Kidney capillary endothelial cell (primary cell): ENCODE results near the gene MTRR.
"Not testable (repeated sequence)": the region's sequence is repeated elsewhere in the genome, so short reads cannot be mapped to it uniquely, and the experiment has no call there.

Source experiments
- DNase-seq: peaks from one replicate; pipeline ENCODE4 v3.0.0-alpha.2; 2018; ENCODE audit warnings: low spot score

The MTRR gene

GRCh38 chr5:7897014-7897600 is 28.2 kb downstream of the MTRR start:
- peak; percentile 53 for DNase-seq

GRCh38 chr5:7902201-7902600 is 33.3 kb downstream of the MTRR start:
- no peak for DNase-seq

DNA sequence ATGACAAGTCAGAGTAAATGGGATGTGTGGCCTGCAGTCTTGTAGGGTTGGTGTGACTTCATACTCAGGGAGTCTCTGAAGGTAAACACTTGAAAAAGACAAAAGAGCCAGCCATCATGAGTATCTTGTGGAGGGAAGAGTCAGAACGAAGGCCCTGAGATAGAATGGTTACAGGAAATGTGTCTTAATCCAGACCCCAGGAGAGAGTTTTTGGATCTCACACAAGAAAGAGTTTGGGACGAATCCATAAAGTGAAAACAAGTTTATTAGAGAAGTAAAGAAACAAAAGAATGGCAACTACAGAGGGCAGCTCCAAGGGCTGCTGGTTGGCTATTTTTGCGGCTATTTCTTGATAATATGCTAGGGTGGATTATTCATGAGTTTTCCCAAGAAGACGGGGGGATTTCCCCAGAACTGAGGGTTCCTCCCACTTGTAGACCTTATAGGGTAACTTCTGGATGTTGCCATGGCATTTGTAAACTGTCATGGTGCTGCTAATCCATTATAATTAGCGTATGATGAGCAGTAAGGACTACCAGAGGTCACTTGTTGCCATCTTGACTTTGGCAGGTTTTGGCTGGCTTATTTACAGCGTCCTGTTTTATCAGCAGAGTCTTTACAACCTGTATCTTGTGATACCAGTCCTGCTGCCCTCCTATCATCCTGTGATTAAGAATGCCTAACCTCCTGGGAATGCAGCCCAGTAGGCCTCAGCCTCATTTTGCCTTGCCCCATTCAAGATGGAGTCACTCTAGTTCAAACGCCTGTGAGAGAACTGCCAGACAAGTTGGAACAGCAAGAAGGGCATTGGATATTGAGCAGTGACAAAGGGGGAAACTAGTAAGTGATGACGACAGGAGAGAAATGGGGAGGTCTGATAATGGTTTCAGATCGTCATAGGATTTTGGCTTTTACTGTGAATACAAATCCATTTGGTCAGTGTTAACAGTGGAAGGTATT is 34.0 kb downstream of the MTRR start:
- no peak for DNase-seq

DNA sequence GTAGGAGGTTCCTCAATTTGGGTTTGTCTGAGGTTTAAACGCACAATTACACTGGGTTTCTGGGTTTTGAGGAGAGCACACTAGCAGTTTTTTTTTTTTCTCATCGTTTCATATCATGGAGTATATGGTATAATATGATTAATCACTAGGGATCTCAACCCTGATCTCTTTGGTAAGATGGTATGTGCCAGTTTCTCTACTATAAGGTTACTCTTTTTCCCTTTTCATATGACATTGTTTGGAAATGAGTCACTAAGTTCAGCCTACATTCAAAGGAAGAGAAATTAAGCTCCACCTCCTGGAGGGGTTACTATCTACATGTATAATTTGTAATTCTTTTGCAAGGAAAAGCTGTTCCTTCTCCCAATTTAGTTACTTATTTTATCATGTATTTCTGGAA is 35.2 kb downstream of the MTRR start:
- DNase-seq, result peak; percentile 61

DNA sequence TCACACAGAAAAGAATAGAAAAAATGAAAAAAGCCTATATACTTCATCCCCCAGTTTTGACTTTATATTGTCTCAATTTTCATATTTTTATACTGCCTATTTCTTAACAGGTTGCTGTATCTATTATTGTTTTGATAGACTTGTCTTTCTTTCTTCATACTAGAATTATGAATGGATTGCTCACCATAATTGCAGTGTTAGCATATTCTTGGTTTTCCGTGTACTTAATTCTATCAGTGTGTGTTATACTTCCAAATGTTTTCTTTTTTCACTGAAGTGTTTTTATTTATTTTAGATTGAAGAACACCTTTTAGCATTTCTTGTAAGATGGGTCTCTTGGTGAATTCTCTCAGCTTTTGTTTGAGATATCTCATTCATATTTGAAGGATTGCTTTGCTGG is 38.7 kb downstream of the MTRR start:
- DNase-seq, result no peak

- no peak for DNase-seq
Observed at GRCh38 chr5:7908317-7908716, 39.4 kb downstream of the MTRR start.

- no peak for DNase-seq
Observed at GRCh38 chr5:7910738-7911428, 41.9 kb downstream of the MTRR start.

DNA sequence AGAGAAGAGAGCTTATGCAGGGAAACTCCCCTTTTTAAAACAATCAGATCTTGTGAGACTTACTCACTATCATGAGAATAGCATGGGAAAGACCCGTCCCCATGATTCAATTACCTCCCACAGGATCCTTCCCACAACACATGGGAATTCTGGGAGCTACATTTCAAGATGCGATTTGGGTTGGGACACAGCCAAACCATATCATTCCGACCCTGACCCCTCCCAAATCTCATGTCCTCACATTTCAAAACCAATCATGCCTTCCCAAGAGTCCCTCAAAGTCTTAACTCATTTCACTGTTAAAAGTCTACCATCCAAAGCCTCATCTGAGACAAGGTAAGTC is 42.5 kb downstream of the MTRR start:
- DNase-seq, result not testable (repeated sequence)

DNA sequence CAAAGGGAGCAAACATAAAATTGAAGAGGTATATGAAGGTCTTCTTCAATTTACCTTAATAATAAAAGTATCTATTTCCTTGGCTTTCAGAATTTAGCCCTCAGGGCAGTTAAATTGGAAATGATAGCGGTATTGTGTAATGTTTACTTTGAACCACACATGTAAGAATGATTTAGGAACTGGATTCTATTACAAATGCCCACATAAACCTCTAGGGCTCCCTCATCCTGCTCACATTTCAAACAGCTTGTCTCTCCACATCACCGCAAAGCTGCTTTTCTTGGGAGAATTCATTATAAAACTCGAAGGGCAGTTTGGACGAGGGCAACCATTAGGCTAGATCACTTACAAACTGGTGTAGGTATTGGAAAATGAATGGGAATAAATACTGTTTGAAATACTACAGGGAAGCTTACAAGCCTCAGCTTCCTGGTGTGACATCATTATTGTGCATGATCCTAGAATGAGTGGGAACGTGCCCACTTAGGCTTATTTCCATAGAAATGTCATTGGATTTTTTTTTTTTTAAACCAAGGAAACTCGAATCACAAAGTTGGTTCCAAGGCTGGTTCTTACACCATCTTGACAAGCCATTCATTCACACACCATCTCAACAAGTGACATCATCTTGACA is 47.3 kb downstream of the MTRR start:
- DNase-seq, result no peak

GRCh38 chr5:7917130-7918123 is 48.5 kb downstream of the MTRR start:
- DNase-seq, result no peak

DNA sequence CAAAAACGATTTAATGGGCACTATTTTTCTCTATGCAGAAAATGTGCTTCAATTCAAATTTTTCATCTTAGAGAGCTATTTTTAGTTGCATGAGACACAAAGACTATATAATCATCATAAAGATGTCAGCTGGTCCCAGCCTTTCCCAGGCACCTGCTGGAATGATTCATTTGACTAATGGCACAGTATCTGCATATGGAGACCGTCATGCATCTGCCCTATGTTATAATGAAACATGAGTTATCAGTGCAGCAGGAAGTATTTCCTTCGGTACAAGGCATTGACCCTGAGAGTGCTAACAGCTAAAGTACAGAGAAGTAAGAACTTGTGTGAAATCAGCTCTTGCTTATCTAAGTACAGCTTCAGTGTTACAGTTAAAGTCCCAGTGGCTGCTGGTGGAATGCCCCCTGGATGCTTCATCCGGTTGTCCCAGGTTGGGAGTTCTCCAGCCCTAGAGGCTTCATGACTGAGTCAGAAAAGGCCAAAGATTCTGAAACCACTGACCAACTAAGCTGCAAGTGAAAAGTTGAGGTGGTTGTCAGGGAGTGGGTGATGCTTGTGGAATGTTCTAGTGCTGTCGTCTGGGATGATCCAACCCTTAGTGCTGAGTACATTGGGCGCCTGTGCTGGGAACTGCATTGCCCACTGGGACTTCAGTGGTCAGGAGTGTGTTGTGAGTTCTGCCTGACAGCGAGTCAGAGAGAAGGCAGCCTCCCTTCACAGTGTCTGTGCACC is 57.2 kb downstream of the MTRR start:
- DNase-seq, result no peak

DNA sequence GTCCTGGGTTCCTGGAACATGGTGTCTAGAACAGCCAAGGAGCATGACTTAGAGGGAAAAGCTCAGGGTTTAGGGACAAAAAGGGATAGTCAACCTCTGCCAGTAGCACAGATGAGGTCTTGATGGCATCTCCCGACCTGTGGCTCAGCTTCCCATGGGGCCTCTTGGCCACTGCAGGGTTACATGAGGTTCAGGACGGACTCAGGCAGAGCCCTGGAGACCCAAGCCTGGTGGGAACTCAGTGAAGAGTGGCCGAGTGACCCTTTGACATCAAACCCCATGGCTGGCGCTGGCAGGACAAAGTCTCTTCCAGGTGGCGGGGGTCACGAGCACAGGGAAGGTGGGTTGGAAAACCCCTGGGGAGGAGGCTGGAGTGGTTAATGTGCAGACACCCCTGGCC is 57.8 kb downstream of the MTRR start:
- DNase-seq, result no peak

DNA sequence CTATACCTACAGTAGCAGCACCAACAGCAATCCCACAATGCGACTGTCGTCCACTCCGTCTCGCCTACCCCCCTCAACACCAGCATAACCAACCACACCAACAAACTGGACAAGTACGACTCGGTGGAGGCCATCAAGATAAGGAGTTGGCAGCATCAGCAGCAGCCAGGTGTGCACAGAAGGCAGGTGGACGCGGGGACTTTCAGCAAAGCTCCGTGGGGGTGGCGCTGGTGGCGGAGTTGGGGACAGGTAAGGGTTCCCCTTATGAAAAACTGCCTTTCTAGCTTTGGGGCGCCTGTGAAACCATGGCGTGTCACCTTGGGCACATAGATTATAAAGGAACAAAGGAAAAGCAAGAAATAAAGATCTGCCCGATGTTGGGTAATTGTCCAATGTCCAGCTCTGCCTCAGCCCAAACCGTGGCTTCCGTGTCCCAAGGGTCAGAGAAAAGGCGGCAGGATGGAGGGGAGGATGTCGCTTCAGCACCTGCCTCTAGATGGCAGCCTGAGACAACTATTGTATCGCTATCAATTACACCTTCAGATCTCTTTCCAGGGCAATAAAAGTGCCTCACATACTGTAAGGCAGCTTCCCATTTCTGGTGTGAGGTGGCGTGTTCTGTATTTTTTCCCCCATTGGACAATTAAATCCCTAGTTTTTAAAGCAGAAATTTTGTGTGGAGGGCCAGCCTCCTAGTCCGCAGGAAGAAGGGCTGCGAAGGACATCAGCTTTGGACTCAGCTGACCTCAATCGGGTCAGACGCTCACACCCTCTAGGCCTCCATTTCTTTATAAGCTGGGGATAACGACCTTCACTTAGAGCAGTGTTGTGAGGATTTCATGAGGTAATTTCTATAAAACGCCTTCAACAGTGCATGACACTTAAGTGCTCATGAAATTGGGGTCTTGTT is 58.8 kb downstream of the MTRR start:
- DNase-seq, result peak; percentile 48

GRCh38 chr5:7930011-7930410 is 61.1 kb downstream of the MTRR start:
- no peak for DNase-seq

DNA sequence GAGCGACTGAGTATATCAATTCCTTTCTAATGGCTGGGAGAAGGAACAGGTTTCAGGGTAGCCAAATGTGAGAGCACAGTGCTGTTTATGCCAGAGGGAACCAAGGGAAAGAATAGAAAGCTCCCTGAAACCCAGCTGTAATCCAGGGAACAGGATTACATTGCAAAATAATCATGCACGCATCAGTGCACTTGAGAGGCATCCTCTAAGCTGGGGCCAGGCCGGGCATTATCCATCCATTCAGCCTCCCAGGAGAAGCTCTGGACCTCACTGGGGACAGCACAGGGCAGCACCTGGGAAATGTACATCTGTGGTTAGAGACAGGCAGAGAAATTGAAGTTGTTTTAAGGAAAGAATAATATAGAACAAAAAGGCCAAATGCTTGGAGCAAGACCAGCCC is 72.7 kb downstream of the MTRR start:
- DNase-seq, result no peak

DNA sequence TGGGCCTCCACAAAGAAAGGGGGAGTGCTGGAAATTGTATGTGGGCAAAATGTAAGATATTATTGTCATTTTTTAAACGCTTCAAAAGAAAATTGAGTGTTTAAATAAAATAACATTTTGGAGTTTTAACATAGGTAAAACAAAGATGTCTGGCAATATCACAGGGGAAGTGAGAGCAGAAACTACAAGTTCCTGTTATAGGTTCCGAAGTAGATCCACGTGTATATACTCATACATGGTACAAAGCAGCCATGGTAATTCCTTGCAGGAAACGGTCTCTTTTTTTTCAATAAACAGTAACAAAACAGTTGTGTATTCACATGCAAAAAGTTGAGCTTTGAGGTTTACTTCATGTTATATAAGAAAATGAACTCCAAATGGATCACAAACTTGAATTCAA is 78.4 kb downstream of the MTRR start:
- DNase-seq, result no peak
